Endothelial cell of umbilical vein (primary cell): Measurements from ENCODE around the gene TENM4. TPM values are rescaled to one million over a fixed set of nuclear protein-coding genes. Genes with fewer than 3 reads are reported as not detected.

Source experiments
- BruUV-seq: library from RNA; stranded (reverse); fragments of 400-500 nt; replicated peaks from 2 replicates; lab custom pipeline; 2021; lab: Mats Ljungman, UMichigan
- CTCF ChIA-PET: fragments of 300-600, 350-600 bp; sonication (Branson Sonifier 250); formaldehyde crosslinking; loops from one replicate; lab custom pipeline; 2021; ENCODE audit warnings: antibody characterized with exemption, inconsistent platforms; lab: Charles Lee
- POLR2A ChIA-PET: fragments of 300-600, 350-600 bp; sonication (Branson Sonifier 250); formaldehyde crosslinking; loops from one replicate; lab custom pipeline; 2021; ENCODE audit warnings: antibody characterized with exemption, inconsistent platforms; lab: Charles Lee
- DNase-seq: peaks from one replicate; pipeline ENCODE4 v3.0.0-alpha.2; 2011; ENCODE audit warnings: low read depth, low spot score
- FAIRE-seq: peaks from 2 replicates; lab custom pipeline; 2011; peaks lifted over from hg19 to GRCh38; lab: Jason Lieb, UNC
- H2AFZ ChIP-seq: 2 replicates; pipeline ENCODE4 v1.6.0; 2012; ENCODE audit warnings: low read depth, low read length, control low read depth, inconsistent platforms
- H3K27ac ChIP-seq: 2 replicates; pipeline ENCODE4 v1.5.1; 2011; ENCODE audit warnings: low read depth, mild to moderate bottlenecking, control low read depth, low read length, moderate library complexity; ENCODE audit not compliant: insufficient read depth
- H3K27me3 ChIP-seq, 2 experiments: 2 replicates each; pipeline versions ENCODE4 v1.6.0 to v1.6.1; 2011; ENCODE audit warnings: low read length in 2 of 2, mixed read lengths in 1 of 2; ENCODE audit not compliant: control insufficient read depth in 2 of 2, insufficient read depth in 2 of 2
- H3K36me3 ChIP-seq, 2 experiments: 2 replicates in 1 of 2; 3 replicates in 1 of 2; pipeline ENCODE4 v1.5.1; 2011; ENCODE audit warnings: low read length in 2 of 2, mild to moderate bottlenecking in 1 of 2, moderate library complexity in 1 of 2; ENCODE audit not compliant: control insufficient read depth in 2 of 2, insufficient read depth in 2 of 2; ENCODE audit errors: extremely low read depth in 1 of 2
- H3K4me1 ChIP-seq: 3 replicates; pipeline ENCODE4 v1.5.1; 2011; ENCODE audit warnings: mild to moderate bottlenecking, low read length; ENCODE audit not compliant: control insufficient read depth, insufficient read depth; ENCODE audit errors: extremely low read depth
- H3K4me2 ChIP-seq: 2 replicates; pipeline ENCODE4 v1.6.1; 2011; ENCODE audit warnings: low read length, control low read depth, mixed read lengths; ENCODE audit not compliant: insufficient read depth
- H3K4me3 ChIP-seq, 3 experiments: fragments of 200-600 bp in 1 of 3; sonication (generic), shearing (Covaris generic) in 1 of 3; replicated peaks in 1 of 3; 2 replicates each; pipeline ENCODE4 v1.5.1; 2011 to 2016; ENCODE audit warnings: control low read depth in 3 of 3, low read length in 3 of 3, mild to moderate bottlenecking in 2 of 3, inconsistent platforms in 1 of 3, low read depth in 1 of 3, moderate library complexity in 1 of 3; ENCODE audit not compliant: insufficient read depth in 1 of 3
- H3K79me2 ChIP-seq: 2 replicates; pipeline ENCODE4 v1.6.0; 2012; ENCODE audit warnings: low read length, inconsistent platforms; ENCODE audit not compliant: control insufficient read depth, insufficient read depth
- H3K9ac ChIP-seq: replicated peaks from 2 replicates; pipeline ENCODE3; 2011; ENCODE audit warnings: low read length, control low read depth; ENCODE audit not compliant: insufficient read depth; ENCODE audit errors: extremely low read depth
- H3K9me1 ChIP-seq: replicated peaks from 3 replicates; pipeline ENCODE4 v1.6.0; 2011; ENCODE audit warnings: mild to moderate bottlenecking, low read length; ENCODE audit not compliant: control insufficient read depth, insufficient read depth; ENCODE audit errors: extremely low read depth
- H3K9me3 ChIP-seq: replicated peaks from 2 replicates; pipeline ENCODE4 v1.5.1; 2012; ENCODE audit warnings: low read length, inconsistent platforms; ENCODE audit not compliant: control insufficient read depth, insufficient read depth
- H4K20me1 ChIP-seq: replicated peaks from 2 replicates; pipeline ENCODE3; 2011; ENCODE audit warnings: mild to moderate bottlenecking, low read length; ENCODE audit not compliant: control insufficient read depth, insufficient read depth; ENCODE audit errors: extremely low read depth
- EZH2 ChIP-seq: IDR thresholded peaks from 2 replicates; pipeline ENCODE4 v1.6.1; 2012; ENCODE audit warnings: borderline replicate concordance, low read depth, mild to moderate bottlenecking, moderate library complexity, low read length, inconsistent platforms; ENCODE audit not compliant: severe bottlenecking
- FOS ChIP-seq: IDR thresholded peaks from 2 replicates; pipeline ENCODE4 v1.6.1; 2011; ENCODE audit warnings: mild to moderate bottlenecking, low read length, moderate library complexity, borderline replicate concordance; ENCODE audit not compliant: insufficient read depth
- GATA2 ChIP-seq: IDR thresholded peaks from 2 replicates; pipeline ENCODE4 v1.7.0; 2011; ENCODE audit warnings: low read depth, mild to moderate bottlenecking, moderate library complexity, mixed read lengths, low read length; ENCODE audit not compliant: insufficient read length, insufficient read depth
- JUN ChIP-seq: IDR thresholded peaks from 2 replicates; pipeline ENCODE4 v1.6.1; 2011; ENCODE audit warnings: borderline replicate concordance, low read depth; ENCODE audit not compliant: insufficient read length, insufficient read depth
- MYC ChIP-seq: IDR thresholded peaks from one replicate; pipeline ENCODE4 v1.6.1; 2011; ENCODE audit warnings: mild to moderate bottlenecking, low read depth, low read length
- POLR2A ChIP-seq: IDR thresholded peaks from 2 replicates; pipeline ENCODE4 v1.6.1; 2012; ENCODE audit warnings: low read depth, mild to moderate bottlenecking, control low read depth, low read length
- POLR2AphosphoS5 ChIP-seq: IDR thresholded peaks from 2 replicates; pipeline ENCODE4 v1.6.1; 2012; ENCODE audit warnings: low read depth, mild to moderate bottlenecking, control low read depth, low read length, moderate library complexity; ENCODE audit not compliant: insufficient read depth
- dilution Hi-C: fragments of 300-500 bp; cut with MboI; formaldehyde crosslinking; loops from one replicate; pipeline ENCODE4 v1.15.0; 2019; ENCODE audit warnings: low sequenced_read_pairs; ENCODE audit not compliant: extremely low pct_ligation_motif_present
- intact Hi-C: fragments of 100-400 bp; cut with micrococcal nuclease; formaldehyde crosslinking; loops from one replicate; pipeline ENCODE4 v1.10.0; 2022
- polyA plus RNA-seq, 4 experiments: library from polyadenylated mRNA; depleted of rRNA in 3 of 4; stranded (reverse) in 3 of 4; unstranded in 1 of 4; fragments of >200 nt; gene quantifications; 2 replicates each; pipeline versions ENCODE4 v1.2.1 to v1.2.3, GENCODE V29; 2011 to 2012; ENCODE audit warnings: missing spikeins in 1 of 4
- total RNA-seq: library from RNA; stranded (reverse); gene quantifications from 2 replicates; pipeline ENCODE4 v1.2.3, GENCODE V29; 2021
- TF ChIP-seq, protein P1 (sequence below), 2 donors: IDR thresholded peaks; 1 replicate in 1 of 2; 2 replicates in 1 of 2; pipeline ENCODE4 v1.5.1; 2011; ENCODE audit warnings: low read length in 2 of 2, mild to moderate bottlenecking in 2 of 2, moderate library complexity in 2 of 2, control low read depth in 1 of 2, inconsistent platforms in 1 of 2, low read depth in 1 of 2; ENCODE audit not compliant: insufficient read depth in 1 of 2; ENCODE audit errors: extremely low read depth in 1 of 2
- TF ChIP-seq, protein P2 (sequence below): IDR thresholded peaks from 2 replicates; pipeline ENCODE4 v1.6.1; 2011; ENCODE audit not compliant: insufficient read depth, insufficient read length

TENM4 gene
- total and polyA plus RNA-seq, 2 donors (not counting 3 experiments of a cell fraction or from before 2014, with no cell fraction given), result 0.06 to 0.27 TPM

DNA sequence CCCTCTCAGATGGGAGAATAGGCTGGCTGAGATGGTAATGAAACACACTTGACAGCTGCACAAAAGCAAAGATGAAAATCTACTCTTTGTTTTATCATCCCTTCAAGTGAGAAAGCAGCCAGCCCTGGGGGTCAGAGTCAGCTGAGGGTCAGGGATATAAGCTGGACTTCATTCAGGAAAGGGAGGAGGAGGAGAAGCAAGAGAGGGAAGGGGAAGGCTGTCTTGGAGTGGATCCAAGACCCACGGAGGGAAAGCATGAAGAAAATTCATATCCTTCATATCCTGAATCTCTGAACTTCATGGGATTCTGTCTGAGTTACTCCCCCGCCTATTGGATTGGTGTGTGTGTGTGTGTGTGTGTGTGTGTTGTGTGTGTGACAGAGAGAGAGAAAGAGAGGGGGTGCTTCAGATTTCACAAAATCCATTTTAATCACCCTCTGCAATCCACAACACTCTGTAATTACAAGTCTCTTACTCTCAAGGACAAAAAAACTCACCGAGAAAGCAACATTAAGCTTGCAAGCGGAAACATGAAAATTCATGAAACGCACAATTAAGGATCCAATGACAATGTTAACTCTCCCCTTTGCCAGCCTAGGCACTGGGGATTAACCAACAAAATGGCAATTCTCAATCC, 327.7 kb downstream of the TENM4 start:
- DNase-seq, result no peak
- Histone ChIP-seq H3K9ac (no peak overlapping the region), H3K9me1 (peaks cover 2% of the 10 kb centered on the region), H4K20me1 (no peaks in the 10 kb centered on the region), H3K36me3 (no peaks in the 10 kb centered on the region), H3K27me3 (no peaks in the 10 kb centered on the region), H3K4me1 (no peaks in the 10 kb centered on the region), H3K4me2 (no peak overlapping the region), H3K9me3 (no peaks in the 10 kb centered on the region), H3K27ac (no peak overlapping the region), H3K4me3 (no peak overlapping the region), H3K79me2 (no peaks in the 10 kb centered on the region), H2AFZ (no peak overlapping the region)
- BruUV-seq, result no TSS peak
- FAIRE-seq, result no peak
- CTCF ChIA-PET, result interaction anchor here (1.7 to 2.1 kb wide), 2 partner anchors 14 to 467 kb away, joined by 5 to 8 read pairs; no protein-coding TSS in a partner anchor
- POLR2A ChIA-PET, result no interaction called here
- dilution Hi-C loops (no loop called here), intact Hi-C loops (no loop called here)
- TF ChIP-seq, protein P1, sequence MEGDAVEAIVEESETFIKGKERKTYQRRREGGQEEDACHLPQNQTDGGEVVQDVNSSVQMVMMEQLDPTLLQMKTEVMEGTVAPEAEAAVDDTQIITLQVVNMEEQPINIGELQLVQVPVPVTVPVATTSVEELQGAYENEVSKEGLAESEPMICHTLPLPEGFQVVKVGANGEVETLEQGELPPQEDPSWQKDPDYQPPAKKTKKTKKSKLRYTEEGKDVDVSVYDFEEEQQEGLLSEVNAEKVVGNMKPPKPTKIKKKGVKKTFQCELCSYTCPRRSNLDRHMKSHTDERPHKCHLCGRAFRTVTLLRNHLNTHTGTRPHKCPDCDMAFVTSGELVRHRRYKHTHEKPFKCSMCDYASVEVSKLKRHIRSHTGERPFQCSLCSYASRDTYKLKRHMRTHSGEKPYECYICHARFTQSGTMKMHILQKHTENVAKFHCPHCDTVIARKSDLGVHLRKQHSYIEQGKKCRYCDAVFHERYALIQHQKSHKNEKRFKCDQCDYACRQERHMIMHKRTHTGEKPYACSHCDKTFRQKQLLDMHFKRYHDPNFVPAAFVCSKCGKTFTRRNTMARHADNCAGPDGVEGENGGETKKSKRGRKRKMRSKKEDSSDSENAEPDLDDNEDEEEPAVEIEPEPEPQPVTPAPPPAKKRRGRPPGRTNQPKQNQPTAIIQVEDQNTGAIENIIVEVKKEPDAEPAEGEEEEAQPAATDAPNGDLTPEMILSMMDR (IDR thresholded peaks at IDR 0.05; ENCODE audit: extremely low read depth in 1 of 2, insufficient read depth in 1 of 2, low read depth in 1 of 2, low read length in 2 of 2), result no peak
- no peak for TF ChIP-seq POLR2AphosphoS5
- no peak for TF ChIP-seq GATA2
- TF ChIP-seq, protein P2, sequence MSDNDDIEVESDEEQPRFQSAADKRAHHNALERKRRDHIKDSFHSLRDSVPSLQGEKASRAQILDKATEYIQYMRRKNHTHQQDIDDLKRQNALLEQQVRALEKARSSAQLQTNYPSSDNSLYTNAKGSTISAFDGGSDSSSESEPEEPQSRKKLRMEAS, result no peak
- TF ChIP-seq EZH2, result no peak
- TF ChIP-seq JUN, result no peak
- no peak for TF ChIP-seq MYC
- TF ChIP-seq FOS, result no peak
- TF ChIP-seq POLR2A, result no peak
